DOHH2 (cell line): ENCODE measurements around the gene RBBP8NL.

ENCODE experiments used
- CTCF ChIP-seq: fragments of 200-600 bp; sonication (generic); IDR thresholded peaks from one replicate; pipeline ENCODE4 v1.5.1; 2014; ENCODE audit warnings: antibody characterized with exemption, mild to moderate bottlenecking, low read depth, low read length; ENCODE audit not compliant: poor library complexity, severe bottlenecking
- EZH2phosphoT487 ChIP-seq: fragments of 200-600 bp; sonication (generic); IDR thresholded peaks from 2 replicates; pipeline ENCODE4 v1.6.1; 2017; ENCODE audit warnings: borderline replicate concordance, mild to moderate bottlenecking, antibody characterized with exemption, low read length, moderate library complexity, mixed read lengths

- TF ChIP-seq CTCF (no peak), EZH2phosphoT487 (no peak)
Measured at GRCh38 chr20:62466072-62466760, 38.9 kb upstream of the RBBP8NL start.
